Epidermal melanocyte (primary cell): Measurements from ENCODE around the gene CXCL3.

Experiments used
- DNase-seq: peaks from one replicate; pipeline ENCODE4 v3.0.0; 2011; ENCODE audit warnings: low spot score; ENCODE audit not compliant: insufficient read length

Gene CXCL3

GRCh38 chr4:74055498-74055897, 17.0 kb upstream of the CXCL3 start:
- DNase-seq, result no peak

- no peak for DNase-seq
Observed at GRCh38 chr4:74055096-74055495, 16.6 kb upstream of the CXCL3 start.

- no peak for DNase-seq
Observed at GRCh38 chr4:74054483-74055047, 16.1 kb upstream of the CXCL3 start.

GRCh38 chr4:74047152-74047551, 8.7 kb upstream of the CXCL3 start:
- no peak for DNase-seq

GRCh38 chr4:74045772-74046171, 7.3 kb upstream of the CXCL3 start:
- DNase-seq, result no peak

- no peak for DNase-seq
Observed at GRCh38 chr4:74045247-74045646, 6.8 kb upstream of the CXCL3 start.

- no peak for DNase-seq
Observed at GRCh38 chr4:74044677-74045076, 6.2 kb upstream of the CXCL3 start.

GRCh38 chr4:74042681-74043080, 4.2 kb upstream of the CXCL3 start:
- DNase-seq, result no peak

GRCh38 chr4:74041418-74041817, 2.9 kb upstream of the CXCL3 start:
- no peak for DNase-seq

GRCh38 chr4:74039315-74039763, 850 bp upstream of the CXCL3 start:
- no peak for DNase-seq

GRCh38 chr4:74038086-74038424, 434 bp downstream of the CXCL3 start:
- DNase-seq, result no peak

- DNase-seq, result no peak
Observed at GRCh38 chr4:74037076-74037955, 1.2 kb downstream of the CXCL3 start.

- no peak for DNase-seq
Observed at GRCh38 chr4:74033739-74034138, 4.8 kb downstream of the CXCL3 start.

- no peak for DNase-seq
Observed at GRCh38 chr4:74032064-74032463, 6.4 kb downstream of the CXCL3 start.

GRCh38 chr4:74031576-74031975, 6.9 kb downstream of the CXCL3 start:
- DNase-seq, result no peak

GRCh38 chr4:74030285-74030684, 8.2 kb downstream of the CXCL3 start:
- no peak for DNase-seq

GRCh38 chr4:74028504-74028903, 10.0 kb downstream of the CXCL3 start:
- DNase-seq, result no peak

- no peak for DNase-seq
Observed at GRCh38 chr4:74023709-74024108, 14.8 kb downstream of the CXCL3 start.

- DNase-seq, result no peak
Observed at GRCh38 chr4:74021601-74022000, 16.9 kb downstream of the CXCL3 start.

GRCh38 chr4:74018771-74019170, 19.7 kb downstream of the CXCL3 start:
- DNase-seq, result no peak

- DNase-seq, result no peak
Observed at GRCh38 chr4:74018116-74018515, 20.4 kb downstream of the CXCL3 start.

- DNase-seq, result peak; percentile 15
Observed at GRCh38 chr4:74016068-74016467, 22.4 kb downstream of the CXCL3 start.

GRCh38 chr4:74015126-74015780, 23.2 kb downstream of the CXCL3 start:
- DNase-seq, result no peak
